Stimulated activated CD4-positive, alpha-beta T cell treated with anti-CD3 and anti-CD28 coated beads, Interleukin-2, amount 100 ng/mL, for 24 hours (primary cell): ENCODE data around the gene PIEZO2.

Experiments
- DNase-seq, 2 donors: peaks; one replicate each; pipeline ENCODE4 v3.0.0-alpha.2; 2020

The PIEZO2 gene

GRCh38 chr18:11112286-11112685 is 37.1 kb downstream of the PIEZO2 start:
- DNase-seq, result no peak

- DNase-seq, result no peak
Measured at GRCh38 chr18:11110509-11110908, 38.9 kb downstream of the PIEZO2 start.

- no peak for DNase-seq
Measured at GRCh38 chr18:11108947-11109346, 40.4 kb downstream of the PIEZO2 start.

- no peak for DNase-seq
Measured at GRCh38 chr18:11106894-11107293, 42.5 kb downstream of the PIEZO2 start.

- DNase-seq, result no peak
Measured at GRCh38 chr18:11105463-11105862, 43.9 kb downstream of the PIEZO2 start.

GRCh38 chr18:11104307-11104706 is 45.1 kb downstream of the PIEZO2 start:
- no peak for DNase-seq

- DNase-seq, result no peak
Measured at GRCh38 chr18:11096839-11097750, 52.3 kb downstream of the PIEZO2 start.

GRCh38 chr18:11096411-11096810 is 53.0 kb downstream of the PIEZO2 start:
- DNase-seq, result no peak

- DNase-seq, result no peak
Measured at GRCh38 chr18:11095674-11096293, 53.6 kb downstream of the PIEZO2 start.

- no peak for DNase-seq
Measured at GRCh38 chr18:11095211-11095610, 54.2 kb downstream of the PIEZO2 start.

- DNase-seq, result no peak
Measured at GRCh38 chr18:11091746-11092145, 57.6 kb downstream of the PIEZO2 start.

- DNase-seq, result no peak
Measured at GRCh38 chr18:11089931-11090715, 59.2 kb downstream of the PIEZO2 start.

- DNase-seq, result no peak
Measured at GRCh38 chr18:11081009-11081532, 68.3 kb downstream of the PIEZO2 start.

- DNase-seq, result no peak
Measured at GRCh38 chr18:11078491-11078890, 70.9 kb downstream of the PIEZO2 start.

- DNase-seq, result no peak
Measured at GRCh38 chr18:11077548-11078187, 71.7 kb downstream of the PIEZO2 start.

- no peak for DNase-seq
Measured at GRCh38 chr18:11074889-11075288, 74.5 kb downstream of the PIEZO2 start.

- DNase-seq, result no peak
Measured at GRCh38 chr18:11073971-11074370, 75.4 kb downstream of the PIEZO2 start.

GRCh38 chr18:11072632-11073031 is 76.7 kb downstream of the PIEZO2 start:
- DNase-seq, result no peak

- no peak for DNase-seq
Measured at GRCh38 chr18:11071300-11071699, 78.1 kb downstream of the PIEZO2 start.

- no peak for DNase-seq
Measured at GRCh38 chr18:11070593-11070992, 78.8 kb downstream of the PIEZO2 start.

- DNase-seq, result no peak
Measured at GRCh38 chr18:11066038-11066437, 83.3 kb downstream of the PIEZO2 start.

GRCh38 chr18:11064727-11065460 is 84.5 kb downstream of the PIEZO2 start:
- no peak for DNase-seq
